H9 (cell line): Measurements from ENCODE around the gene RCOR3. TPM values are rescaled to one million over a fixed set of nuclear protein-coding genes. Genes with fewer than 3 reads are reported as not detected.

Experiments used
- DNase-seq: peaks from one replicate; pipeline ENCODE4 v3.0.0-alpha.2; 2017
- H2AFZ ChIP-seq: one replicate; pipeline ENCODE4 v1.6.1; 2013; ENCODE audit warnings: mild to moderate bottlenecking, low read length, control low read depth, moderate library complexity
- H2AK5ac ChIP-seq: 2 replicates; pipeline ENCODE4 v1.6.1; 2013; ENCODE audit warnings: low read length, control low read depth, mixed read lengths; ENCODE audit not compliant: insufficient read length
- H2BK120ac ChIP-seq: one replicate; pipeline ENCODE4 v1.6.1; 2013; ENCODE audit warnings: low read depth, mild to moderate bottlenecking, low read length, control low read depth, inconsistent platforms; ENCODE audit not compliant: poor library complexity, severe bottlenecking
- H2BK12ac ChIP-seq: 2 replicates; pipeline ENCODE4 v1.6.1; 2013; ENCODE audit warnings: low read length, control low read depth, mixed read lengths, low read depth; ENCODE audit not compliant: insufficient read length
- H2BK15ac ChIP-seq: 2 replicates; pipeline ENCODE4 v1.6.1; 2013; ENCODE audit warnings: low read depth, low read length, control low read depth
- H2BK20ac ChIP-seq: one replicate; pipeline ENCODE4 v1.6.1; 2013; ENCODE audit warnings: low read depth, mild to moderate bottlenecking, low read length, control low read depth, inconsistent platforms; ENCODE audit not compliant: poor library complexity, severe bottlenecking
- H2BK5ac ChIP-seq: 2 replicates; pipeline ENCODE4 v1.6.1; 2013; ENCODE audit warnings: low read length, control low read depth, mixed read lengths; ENCODE audit not compliant: insufficient read length
- H3K14ac ChIP-seq: 2 replicates; pipeline ENCODE4 v1.6.1; 2013; ENCODE audit warnings: low read length, control low read depth; ENCODE audit not compliant: insufficient read depth
- H3K18ac ChIP-seq: 2 replicates; pipeline ENCODE4 v1.6.1; 2013; ENCODE audit warnings: low read depth, mild to moderate bottlenecking, mixed read lengths, low read length, control low read depth; ENCODE audit not compliant: insufficient read length
- H3K23ac ChIP-seq: 2 replicates; pipeline ENCODE4 v1.6.1; 2013; ENCODE audit warnings: low read length, control low read depth, mixed read lengths, low read depth; ENCODE audit not compliant: insufficient read length
- H3K23me2 ChIP-seq: 2 replicates; pipeline ENCODE4 v1.6.1; 2013; ENCODE audit warnings: low read depth, mild to moderate bottlenecking, mixed read lengths, low read length, control low read depth; ENCODE audit not compliant: insufficient read length, poor library complexity, severe bottlenecking
- H3K27ac ChIP-seq: 2 replicates; pipeline ENCODE4 v1.5.1; 2013; ENCODE audit warnings: low read length, control low read depth, mixed read lengths, low read depth; ENCODE audit not compliant: insufficient read length
- H3K27me3 ChIP-seq: 2 replicates; pipeline ENCODE4 v1.6.1; 2013; ENCODE audit warnings: low read length, control low read depth, inconsistent platforms; ENCODE audit not compliant: insufficient read depth
- H3K4ac ChIP-seq: 2 replicates; pipeline ENCODE4 v1.6.1; 2013; ENCODE audit warnings: low read depth, mild to moderate bottlenecking, control low read depth, inconsistent platforms, low read length, moderate library complexity
- H3K4me1 ChIP-seq: 2 replicates; pipeline ENCODE4 v1.6.1; 2013; ENCODE audit warnings: low read length, control low read depth, inconsistent platforms; ENCODE audit not compliant: insufficient read depth
- H3K4me2 ChIP-seq: 2 replicates; pipeline ENCODE4 v1.6.1; 2013; ENCODE audit warnings: low read length, control low read depth, mixed read lengths; ENCODE audit not compliant: insufficient read length, insufficient read depth
- H3K56ac ChIP-seq: 2 replicates; pipeline ENCODE4 v1.6.1; 2013; ENCODE audit warnings: low read depth, mild to moderate bottlenecking, mixed read lengths, low read length, control low read depth; ENCODE audit not compliant: insufficient read length
- H3K79me1 ChIP-seq: 2 replicates; pipeline ENCODE4 v1.6.1; 2013; ENCODE audit warnings: low read depth, mild to moderate bottlenecking, moderate library complexity, low read length, control low read depth, inconsistent platforms; ENCODE audit not compliant: insufficient read depth, poor library complexity, severe bottlenecking
- H3K79me2 ChIP-seq: 2 replicates; pipeline ENCODE4 v1.6.1; 2013; ENCODE audit warnings: low read length, control low read depth, inconsistent platforms; ENCODE audit not compliant: insufficient read depth
- H3K9ac ChIP-seq: 2 replicates; pipeline ENCODE4 v1.6.1; 2013; ENCODE audit warnings: low read length, control low read depth, mixed read lengths; ENCODE audit not compliant: insufficient read length; ENCODE audit errors: extremely low read depth
- H3K9me3 ChIP-seq: one replicate; pipeline ENCODE4 v1.6.1; 2013; ENCODE audit warnings: low read depth, low read length, inconsistent platforms; ENCODE audit not compliant: control insufficient read depth
- H3T11ph ChIP-seq: one replicate; pipeline ENCODE4 v1.6.1; 2013; ENCODE audit warnings: mild to moderate bottlenecking, low read length, control low read depth, inconsistent platforms
- H4K20me1 ChIP-seq: one replicate; pipeline ENCODE4 v1.6.1; 2013; ENCODE audit not compliant: control insufficient read depth, insufficient read length, insufficient read depth
- H4K5ac ChIP-seq: 2 replicates; pipeline ENCODE4 v1.6.1; 2013; ENCODE audit warnings: low read depth, mild to moderate bottlenecking, mixed read lengths, low read length, control low read depth; ENCODE audit not compliant: insufficient read length
- H4K8ac ChIP-seq: replicated peaks from 2 replicates; pipeline ENCODE4 v1.6.1; 2013; ENCODE audit warnings: low read length, control low read depth, mixed read lengths, low read depth; ENCODE audit not compliant: insufficient read length
- H4K91ac ChIP-seq: 2 replicates; pipeline ENCODE4 v1.6.1; 2013; ENCODE audit warnings: low read depth, mild to moderate bottlenecking, moderate library complexity, mixed read lengths, low read length, control low read depth; ENCODE audit not compliant: insufficient read length
- H3K27ac Mint-ChIP-seq, 3 experiments: 2 replicates in 2 of 3; 3 replicates in 1 of 3; pipeline ENCODE4 v1.8.0; 2020 to 2021; ENCODE audit warnings: mixed read lengths in 3 of 3, mild to moderate bottlenecking in 1 of 3, moderate library complexity in 1 of 3
- H3K27me3 Mint-ChIP-seq: 2 replicates; pipeline ENCODE4 v1.8.0; 2021; ENCODE audit warnings: low read depth, mild to moderate bottlenecking, moderate library complexity, mixed read lengths
- H3K36me3 Mint-ChIP-seq, 3 experiments: 2 replicates in 2 of 3; 3 replicates in 1 of 3; pipeline ENCODE4 v1.8.0; 2020 to 2021; ENCODE audit warnings: low read depth in 3 of 3, mixed read lengths in 3 of 3; ENCODE audit not compliant: insufficient read depth in 1 of 3
- H3K4me1 Mint-ChIP-seq, 2 experiments: 2 replicates each; pipeline ENCODE4 v1.8.0; 2020; ENCODE audit warnings: mixed read lengths in 2 of 2
- H3K4me3 Mint-ChIP-seq, 2 experiments: 2 replicates in 1 of 2; 3 replicates in 1 of 2; pipeline ENCODE4 v1.8.0; 2020 to 2021; ENCODE audit warnings: mild to moderate bottlenecking in 2 of 2, mixed read lengths in 2 of 2, moderate library complexity in 1 of 2
- H3K9me3 Mint-ChIP-seq, 2 experiments: 2 replicates in 1 of 2; 3 replicates in 1 of 2; pipeline ENCODE4 v1.8.0; 2020; ENCODE audit warnings: mild to moderate bottlenecking in 2 of 2, mixed read lengths in 2 of 2, moderate library complexity in 1 of 2
- WGBS: extraction: QIAGEN DNeasy Blood & Tissue Kit; methylation state at CpG from one replicate; pipeline ENCODE4 v1.1.7; 2013; ENCODE audit warnings: missing lambda C conversion rate, low lambda C conversion rate, mixed read lengths; ENCODE audit not compliant: insufficient read length; ENCODE audit errors: extremely low coverage; 5-methylcytosine and 5-hydroxymethylcytosine counted together
- total RNA-seq: library from RNA; stranded (reverse); gene quantifications from 2 replicates; pipeline ENCODE4 v1.2.1, GENCODE V29; 2021
- TF ChIP-seq, protein P1 (sequence below): fragments of 200-600 bp; sonication (generic); conservative IDR thresholded peaks from 3 replicates; pipeline ENCODE4 v1.8.0; 2021; ENCODE audit warnings: antibody characterized with exemption, mild to moderate bottlenecking

RCOR3 gene
- total RNA-seq, 1 experiment from 2014 or later = 37.2 TPM

DNA sequence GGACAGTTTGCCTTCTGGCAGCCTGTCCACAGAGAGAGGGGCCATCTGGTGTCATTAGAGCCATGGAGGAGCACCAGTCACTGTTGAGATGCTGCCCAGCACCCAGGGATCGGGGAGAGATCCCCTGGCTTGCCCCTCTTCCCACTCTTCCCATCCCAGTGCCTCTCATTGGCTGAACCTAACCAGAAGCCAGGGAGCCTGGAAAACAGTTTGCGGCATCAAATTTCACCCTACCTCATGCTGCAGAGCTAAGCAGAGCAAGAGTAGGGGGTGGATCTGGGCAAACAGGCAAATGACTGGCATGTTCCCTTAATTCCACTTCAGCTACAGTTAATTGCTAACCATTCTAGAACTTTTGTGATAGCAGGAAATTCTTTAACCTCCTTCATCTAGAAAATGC lies 86.6 kb downstream of the RCOR3 start:
- Histone ChIP-seq H3K18ac (no peak overlapping the region), H2BK5ac (no peak overlapping the region), H4K8ac (no peak overlapping the region), H3K27ac (no peak overlapping the region), H4K20me1 (no peaks in the 10 kb centered on the region), H3K23me2 (no peaks in the 10 kb centered on the region), H3K14ac (no peak overlapping the region), H2BK12ac (no peak overlapping the region), H3K79me1 (peaks cover 2% of the 10 kb centered on the region), H2AK5ac (no peak overlapping the region), H2BK120ac (no peak overlapping the region), H3K27me3 (no peaks in the 10 kb centered on the region), H2BK20ac (no peak overlapping the region), H3K79me2 (no peaks in the 10 kb centered on the region), H2AFZ (no peak overlapping the region), H4K5ac (no peak overlapping the region), H3T11ph (no peak overlapping the region), H3K4me1 (peaks cover 6% of the 10 kb centered on the region; the same call in 1 of the 2 replicates), H3K4me2 (no peak overlapping the region), H3K9ac (no peak overlapping the region), H3K4ac (no peak overlapping the region), H3K23ac (no peak overlapping the region), H4K91ac (no peak overlapping the region), H3K9me3 (no peaks in the 10 kb centered on the region), H3K56ac (no peak overlapping the region), H2BK15ac (no peak overlapping the region)
- WGBS = no CpG with 5 or more reads among the region's 2 CpGs
- DNase-seq = peak; percentile 80
- H3K27me3 Mint-ChIP-seq = no peaks in the 10 kb centered on the region
- H3K4me1 Mint-ChIP-seq = peaks cover 12 to 16% of the 10 kb centered on the region in 2 experiments
- H3K27ac Mint-ChIP-seq = peak overlapping the region in 2 of 3 experiments; percentile 25 to 81; a peak in 2 of 7 replicates
- peak overlapping the region in 1 of 2 experiments; percentile 21; a peak in 1 of 5 replicates for H3K4me3 Mint-ChIP-seq
- H3K36me3 Mint-ChIP-seq = peaks cover 3 to 4% (median 3%) of the 10 kb centered on the region in 3 experiments; a peak in 5 of 7 replicates
- TF ChIP-seq, protein P1, sequence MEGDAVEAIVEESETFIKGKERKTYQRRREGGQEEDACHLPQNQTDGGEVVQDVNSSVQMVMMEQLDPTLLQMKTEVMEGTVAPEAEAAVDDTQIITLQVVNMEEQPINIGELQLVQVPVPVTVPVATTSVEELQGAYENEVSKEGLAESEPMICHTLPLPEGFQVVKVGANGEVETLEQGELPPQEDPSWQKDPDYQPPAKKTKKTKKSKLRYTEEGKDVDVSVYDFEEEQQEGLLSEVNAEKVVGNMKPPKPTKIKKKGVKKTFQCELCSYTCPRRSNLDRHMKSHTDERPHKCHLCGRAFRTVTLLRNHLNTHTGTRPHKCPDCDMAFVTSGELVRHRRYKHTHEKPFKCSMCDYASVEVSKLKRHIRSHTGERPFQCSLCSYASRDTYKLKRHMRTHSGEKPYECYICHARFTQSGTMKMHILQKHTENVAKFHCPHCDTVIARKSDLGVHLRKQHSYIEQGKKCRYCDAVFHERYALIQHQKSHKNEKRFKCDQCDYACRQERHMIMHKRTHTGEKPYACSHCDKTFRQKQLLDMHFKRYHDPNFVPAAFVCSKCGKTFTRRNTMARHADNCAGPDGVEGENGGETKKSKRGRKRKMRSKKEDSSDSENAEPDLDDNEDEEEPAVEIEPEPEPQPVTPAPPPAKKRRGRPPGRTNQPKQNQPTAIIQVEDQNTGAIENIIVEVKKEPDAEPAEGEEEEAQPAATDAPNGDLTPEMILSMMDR = no peak
- H3K9me3 Mint-ChIP-seq = no peaks in the 10 kb centered on the region; a peak in 1 of 5 replicates
